HEK293 (cell line): Measurements from ENCODE around the gene DDX27.

ENCODE experiments used
- CTCF ChIA-PET: fragments of 350-600 bp; formaldehyde crosslinking; extraction: SDS; loops from one replicate; lab custom pipeline; 2021; ENCODE audit warnings: antibody characterized with exemption; lab: Yijun Ruan, JAX
- POLR2A ChIA-PET: fragments of 300-600 bp; formaldehyde crosslinking; extraction: SDS; loops from one replicate; lab custom pipeline; 2020; ENCODE audit warnings: antibody characterized with exemption, inconsistent platforms; lab: Yijun Ruan, JAX
- H3K27ac ChIP-seq: fragments of 200-500 bp; sonication (Bioruptor generic); 2 replicates; pipeline ENCODE4 v1.5.1; 2014; ENCODE audit warnings: low read depth, low read length, control low read depth, inconsistent platforms; ENCODE audit errors: extremely low read depth
- H3K36me3 ChIP-seq, 2 experiments: fragments of 200-500 bp in 1 of 2; sonication (Bioruptor generic) in 1 of 2; 1 replicate in 1 of 2; 2 replicates in 1 of 2; pipeline ENCODE4 v1.5.1; 2014 to 2017; ENCODE audit warnings: inconsistent platforms in 2 of 2, low read length in 2 of 2; ENCODE audit not compliant: control insufficient read depth in 2 of 2, insufficient read depth in 1 of 2
- H3K4me1 ChIP-seq: fragments of 200-500 bp; sonication (Bioruptor generic); 2 replicates; pipeline ENCODE4 v1.5.1; 2014; ENCODE audit warnings: mild to moderate bottlenecking, low read length, inconsistent platforms; ENCODE audit not compliant: control insufficient read depth, insufficient read depth
- H3K4me3 ChIP-seq: 2 replicates; pipeline ENCODE4 v1.5.1; 2011; ENCODE audit warnings: low read depth, mild to moderate bottlenecking, control low read depth, low read length, moderate library complexity
- H3K9me3 ChIP-seq: fragments of 200-500 bp; sonication (Bioruptor generic); 2 replicates; pipeline ENCODE4 v1.5.1; 2014; ENCODE audit warnings: low read depth, low read length, inconsistent platforms; ENCODE audit not compliant: control insufficient read depth, insufficient read depth
- GLI4 ChIP-seq: fragments of 450-650 bp; formaldehyde crosslinking; IDR thresholded peaks from 2 replicates; pipeline ENCODE4 v1.5.1; 2016; ENCODE audit warnings: missing biosample characterization, missing genetic modification characterization
- IKZF3 ChIP-seq: fragments of 450-650 bp; IDR thresholded peaks from 2 replicates; pipeline ENCODE4 v1.5.0; 2018; ENCODE audit warnings: missing biosample characterization, mild to moderate bottlenecking, missing genetic modification characterization, moderate library complexity
- OVOL3 ChIP-seq: fragments of 450-650 bp; formaldehyde crosslinking; IDR thresholded peaks from 2 replicates; pipeline ENCODE4 v1.5.1; 2016; ENCODE audit warnings: missing biosample characterization, missing genetic modification characterization
- SP2 ChIP-seq: fragments of 450-650 bp; formaldehyde crosslinking; IDR thresholded peaks from 2 replicates; pipeline ENCODE4 v1.5.1; 2016; ENCODE audit warnings: missing biosample characterization, missing genetic modification characterization
- SP7 ChIP-seq: fragments of 450-650 bp; formaldehyde crosslinking; IDR thresholded peaks from 2 replicates; pipeline ENCODE4 v1.5.1; 2016; ENCODE audit warnings: missing biosample characterization, missing genetic modification characterization
- ZBTB17 ChIP-seq: fragments of 450-650 bp; formaldehyde crosslinking; IDR thresholded peaks from 2 replicates; pipeline ENCODE4 v1.5.1; 2016; ENCODE audit warnings: missing biosample characterization, missing genetic modification characterization
- ZBTB8A ChIP-seq: fragments of 450-650 bp; formaldehyde crosslinking; IDR thresholded peaks from 2 replicates; pipeline ENCODE4 v1.5.1; 2016; ENCODE audit warnings: missing biosample characterization, missing genetic modification characterization
- ZNF133 ChIP-seq: fragments of 450-650 bp; formaldehyde crosslinking; IDR thresholded peaks from 2 replicates; pipeline ENCODE4 v1.5.1; 2016; ENCODE audit warnings: missing biosample characterization, missing genetic modification characterization
- ZNF140 ChIP-seq: fragments of 450-650 bp; formaldehyde crosslinking; IDR thresholded peaks from 2 replicates; pipeline ENCODE4 v1.5.1; 2016; ENCODE audit warnings: missing biosample characterization, missing genetic modification characterization
- ZNF214 ChIP-seq: fragments of 450-650 bp; formaldehyde crosslinking; IDR thresholded peaks from 2 replicates; pipeline ENCODE4 v1.5.1; 2017; ENCODE audit warnings: missing biosample characterization, mild to moderate bottlenecking, missing genetic modification characterization, borderline replicate concordance
- ZNF239 ChIP-seq: fragments of 450-650 bp; formaldehyde crosslinking; IDR thresholded peaks from 2 replicates; pipeline ENCODE4 v1.5.1; 2016; ENCODE audit warnings: missing biosample characterization, missing genetic modification characterization
- ZNF366 ChIP-seq: fragments of 450-650 bp; formaldehyde crosslinking; conservative IDR thresholded peaks from 2 replicates; pipeline ENCODE4 v1.5.1; 2016; ENCODE audit warnings: missing biosample characterization, missing genetic modification characterization
- ZNF423 ChIP-seq: fragments of 450-650 bp; formaldehyde crosslinking; IDR thresholded peaks from 2 replicates; pipeline ENCODE4 v1.5.1; 2016; ENCODE audit warnings: missing biosample characterization, missing genetic modification characterization
- ZNF48 ChIP-seq: fragments of 450-650 bp; formaldehyde crosslinking; IDR thresholded peaks from 2 replicates; pipeline ENCODE4 v1.5.1; 2016; ENCODE audit warnings: missing biosample characterization, missing genetic modification characterization
- ZNF544 ChIP-seq: fragments of 450-650 bp; formaldehyde crosslinking; IDR thresholded peaks from 2 replicates; pipeline ENCODE4 v1.5.0; 2017; ENCODE audit warnings: missing biosample characterization, missing genetic modification characterization
- ZNF549 ChIP-seq: fragments of 450-650 bp; IDR thresholded peaks from 2 replicates; pipeline ENCODE4 v1.5.1; 2018; ENCODE audit warnings: missing biosample characterization, missing genetic modification characterization, mild to moderate bottlenecking, inconsistent platforms, moderate library complexity
- ZNF560 ChIP-seq: fragments of 450-650 bp; formaldehyde crosslinking; IDR thresholded peaks from 2 replicates; pipeline ENCODE4 v1.5.1; 2017; ENCODE audit warnings: missing biosample characterization, missing genetic modification characterization, borderline replicate concordance
- ZNF585B ChIP-seq: fragments of 450-650 bp; formaldehyde crosslinking; IDR thresholded peaks from 2 replicates; pipeline ENCODE4 v1.5.1; 2016; ENCODE audit warnings: missing biosample characterization, missing genetic modification characterization
- ZNF610 ChIP-seq: fragments of 450-650 bp; formaldehyde crosslinking; IDR thresholded peaks from 2 replicates; pipeline ENCODE4 v1.5.1; 2016; ENCODE audit warnings: missing biosample characterization, missing genetic modification characterization, borderline replicate concordance
- ZNF654 ChIP-seq: fragments of 450-650 bp; formaldehyde crosslinking; IDR thresholded peaks from 2 replicates; pipeline ENCODE4 v1.5.1; 2016; ENCODE audit warnings: low read depth, missing biosample characterization, missing genetic modification characterization
- ZNF677 ChIP-seq: fragments of 450-650 bp; IDR thresholded peaks from 2 replicates; pipeline ENCODE4 v1.5.0; 2018; ENCODE audit warnings: missing biosample characterization, mild to moderate bottlenecking, missing genetic modification characterization, moderate library complexity
- ZNF776 ChIP-seq: fragments of 450-650 bp; formaldehyde crosslinking; IDR thresholded peaks from 2 replicates; pipeline ENCODE4 v1.5.0; 2017; ENCODE audit warnings: missing biosample characterization, missing genetic modification characterization, borderline replicate concordance
- ZNF785 ChIP-seq: fragments of 450-650 bp; formaldehyde crosslinking; IDR thresholded peaks from 2 replicates; pipeline ENCODE4 v1.5.1; 2016; ENCODE audit warnings: missing biosample characterization, missing genetic modification characterization
- ZNF791 ChIP-seq: fragments of 450-650 bp; formaldehyde crosslinking; IDR thresholded peaks from 2 replicates; pipeline ENCODE4 v1.5.1; 2016; ENCODE audit warnings: missing biosample characterization, missing genetic modification characterization
- ZSCAN30 ChIP-seq: fragments of 450-650 bp; IDR thresholded peaks from 2 replicates; pipeline ENCODE4 v1.5.1; 2018; ENCODE audit warnings: missing biosample characterization, mild to moderate bottlenecking, missing genetic modification characterization, moderate library complexity
- TF ChIP-seq, protein P1 (sequence below): fragments of 450-650 bp; formaldehyde crosslinking; IDR thresholded peaks from 2 replicates; pipeline ENCODE4; 2016; ENCODE audit warnings: missing biosample characterization, missing genetic modification characterization
- TF ChIP-seq, protein P2 (sequence below): fragments of 450-650 bp; formaldehyde crosslinking; IDR thresholded peaks from 2 replicates; pipeline ENCODE4 v1.5.1; 2016; ENCODE audit warnings: missing biosample characterization, missing genetic modification characterization
- TF ChIP-seq, protein P3 (sequence below): IDR thresholded peaks from 2 replicates; pipeline ENCODE4 v1.6.1; 2011; ENCODE audit warnings: mild to moderate bottlenecking, low read depth, low read length, borderline replicate concordance
- TF ChIP-seq, protein P4 (sequence below): fragments of 450-650 bp; IDR thresholded peaks from 2 replicates; pipeline ENCODE4 v1.5.1; 2018; ENCODE audit warnings: missing biosample characterization, mild to moderate bottlenecking, missing genetic modification characterization
- TF ChIP-seq, protein P5 (sequence below): fragments of 450-650 bp; formaldehyde crosslinking; IDR thresholded peaks from 2 replicates; pipeline ENCODE4 v1.5.1; 2017; ENCODE audit warnings: missing biosample characterization, missing genetic modification characterization

The DDX27 gene

DNA sequence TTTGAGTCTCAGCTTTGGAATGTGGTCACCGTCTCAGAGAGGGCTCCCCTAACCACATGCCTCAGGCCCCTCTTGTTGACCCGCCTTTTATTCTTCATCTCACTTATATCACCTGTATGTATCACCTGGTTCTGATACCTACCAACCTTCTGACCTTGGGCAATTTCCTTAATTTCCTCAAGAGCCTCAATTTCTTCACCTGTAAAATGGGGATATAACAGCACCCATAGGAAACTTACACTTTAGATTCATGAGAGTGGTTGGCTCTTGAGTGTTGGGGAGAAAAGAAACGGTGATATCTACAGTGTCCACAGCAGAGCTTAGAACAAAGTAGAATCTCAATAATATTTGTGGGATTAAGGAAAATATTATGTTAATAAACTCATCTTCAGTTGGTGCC is 4.0 kb upstream of the DDX27 start:
- CTCF ChIA-PET = interaction anchor here (1.7 to 4.4 kb wide), 2 partner anchors 18 to 81 kb away, joined by 7 to 101 read pairs; no protein-coding TSS in a partner anchor
- no peak overlapping the region for H3K27ac ChIP-seq
- H3K36me3 ChIP-seq = no peaks in the 10 kb centered on the region
- H3K4me3 ChIP-seq = no peak overlapping the region
- no peaks in the 10 kb centered on the region for H3K9me3 ChIP-seq
- TF ChIP-seq ZNF48 (tag by site-specific recombination) (no peak), OVOL3 (tag by site-specific recombination) (no peak), ZNF133 (tag by site-specific recombination) (no peak), ZBTB17 (no peak), ZNF366 (no peak), ZNF549 (tag by site-specific recombination) (no peak), ZNF239 (tag by site-specific recombination) (no peak), ZNF791 (no peak), ZBTB8A (no peak)
- TF ChIP-seq, protein P1, sequence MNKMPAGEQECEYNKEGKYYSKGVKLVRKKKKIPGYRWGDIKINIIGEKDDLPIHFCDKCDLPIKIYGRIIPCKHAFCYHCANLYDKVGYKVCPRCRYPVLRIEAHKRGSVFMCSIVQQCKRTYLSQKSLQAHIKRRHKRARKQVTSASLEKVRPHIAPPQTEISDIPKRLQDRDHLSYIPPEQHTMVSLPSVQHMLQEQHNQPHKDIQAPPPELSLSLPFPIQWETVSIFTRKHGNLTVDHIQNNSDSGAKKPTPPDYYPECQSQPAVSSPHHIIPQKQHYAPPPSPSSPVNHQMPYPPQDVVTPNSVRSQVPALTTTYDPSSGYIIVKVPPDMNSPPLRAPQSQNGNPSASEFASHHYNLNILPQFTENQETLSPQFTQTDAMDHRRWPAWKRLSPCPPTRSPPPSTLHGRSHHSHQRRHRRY (tag by site-specific recombination) = no peak
- TF ChIP-seq, protein P2, sequence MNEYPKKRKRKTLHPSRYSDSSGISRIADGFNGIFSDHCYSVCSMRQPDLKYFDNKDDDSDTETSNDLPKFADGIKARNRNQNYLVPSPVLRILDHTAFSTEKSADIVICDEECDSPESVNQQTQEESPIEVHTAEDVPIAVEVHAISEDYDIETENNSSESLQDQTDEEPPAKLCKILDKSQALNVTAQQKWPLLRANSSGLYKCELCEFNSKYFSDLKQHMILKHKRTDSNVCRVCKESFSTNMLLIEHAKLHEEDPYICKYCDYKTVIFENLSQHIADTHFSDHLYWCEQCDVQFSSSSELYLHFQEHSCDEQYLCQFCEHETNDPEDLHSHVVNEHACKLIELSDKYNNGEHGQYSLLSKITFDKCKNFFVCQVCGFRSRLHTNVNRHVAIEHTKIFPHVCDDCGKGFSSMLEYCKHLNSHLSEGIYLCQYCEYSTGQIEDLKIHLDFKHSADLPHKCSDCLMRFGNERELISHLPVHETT (tag by site-specific recombination) = no peak
- TF ChIP-seq, protein P3, sequence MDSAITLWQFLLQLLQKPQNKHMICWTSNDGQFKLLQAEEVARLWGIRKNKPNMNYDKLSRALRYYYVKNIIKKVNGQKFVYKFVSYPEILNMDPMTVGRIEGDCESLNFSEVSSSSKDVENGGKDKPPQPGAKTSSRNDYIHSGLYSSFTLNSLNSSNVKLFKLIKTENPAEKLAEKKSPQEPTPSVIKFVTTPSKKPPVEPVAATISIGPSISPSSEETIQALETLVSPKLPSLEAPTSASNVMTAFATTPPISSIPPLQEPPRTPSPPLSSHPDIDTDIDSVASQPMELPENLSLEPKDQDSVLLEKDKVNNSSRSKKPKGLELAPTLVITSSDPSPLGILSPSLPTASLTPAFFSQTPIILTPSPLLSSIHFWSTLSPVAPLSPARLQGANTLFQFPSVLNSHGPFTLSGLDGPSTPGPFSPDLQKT = no peak
- TF ChIP-seq, protein P4, sequence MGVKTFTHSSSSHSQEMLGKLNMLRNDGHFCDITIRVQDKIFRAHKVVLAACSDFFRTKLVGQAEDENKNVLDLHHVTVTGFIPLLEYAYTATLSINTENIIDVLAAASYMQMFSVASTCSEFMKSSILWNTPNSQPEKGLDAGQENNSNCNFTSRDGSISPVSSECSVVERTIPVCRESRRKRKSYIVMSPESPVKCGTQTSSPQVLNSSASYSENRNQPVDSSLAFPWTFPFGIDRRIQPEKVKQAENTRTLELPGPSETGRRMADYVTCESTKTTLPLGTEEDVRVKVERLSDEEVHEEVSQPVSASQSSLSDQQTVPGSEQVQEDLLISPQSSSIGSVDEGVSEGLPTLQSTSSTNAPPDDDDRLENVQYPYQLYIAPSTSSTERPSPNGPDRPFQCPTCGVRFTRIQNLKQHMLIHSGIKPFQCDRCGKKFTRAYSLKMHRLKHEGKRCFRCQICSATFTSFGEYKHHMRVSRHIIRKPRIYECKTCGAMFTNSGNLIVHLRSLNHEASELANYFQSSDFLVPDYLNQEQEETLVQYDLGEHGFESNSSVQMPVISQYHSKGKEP = no peak
- TF ChIP-seq, all 188 proteins: peak for 0
- no peaks in the 10 kb centered on the region for H3K4me1 ChIP-seq
- POLR2A ChIA-PET = no interaction called here

DNA sequence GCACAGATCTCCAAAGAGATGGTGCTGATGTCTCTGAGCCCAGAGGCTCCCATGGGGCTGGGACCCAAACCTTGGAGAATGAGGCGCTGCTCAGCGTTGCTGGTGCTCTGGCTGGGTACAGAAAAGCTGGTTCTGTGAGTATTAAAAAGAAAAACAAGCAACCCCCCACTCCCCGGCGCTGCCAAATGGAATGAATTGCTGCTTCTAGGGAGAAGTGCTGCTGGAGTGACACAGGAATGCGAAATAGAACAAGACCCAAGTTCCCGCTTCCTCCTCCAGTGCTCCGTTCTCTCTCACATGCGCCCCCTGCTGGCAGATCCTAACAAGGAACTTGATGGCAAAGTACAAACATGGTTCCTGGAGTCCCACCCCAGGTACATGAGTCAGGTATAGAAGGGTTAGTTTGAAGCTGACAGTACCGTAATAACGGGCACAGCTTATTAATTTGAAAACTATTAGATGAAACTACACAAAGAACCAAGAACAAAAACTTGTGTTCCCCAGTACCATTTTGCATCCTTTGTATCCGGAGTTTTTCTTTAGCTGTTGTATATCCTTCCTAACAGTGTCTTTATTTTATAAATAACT is 2.1 kb upstream of the DDX27 start:
- Histone ChIP-seq H3K36me3 (peaks cover 4 to 10% of the 10 kb centered on the region in 2 experiments; a peak in 2 of 3 replicates), H3K4me3 (no peak overlapping the region), H3K27ac (no peak overlapping the region), H3K9me3 (no peaks in the 10 kb centered on the region), H3K4me1 (no peaks in the 10 kb centered on the region)
- CTCF ChIA-PET = interaction anchor here (0.6 to 4.4 kb wide), 47 partner anchors 9 to 637 kb away, joined by 3 to 101 read pairs (median 5); partner anchors contain the start of genes CSE1L, STAU1 and ZNFX1
- POLR2A ChIA-PET = interaction anchor here (0.6 to 1.8 kb wide), 5 partner anchors 11 to 171 kb away, joined by 3 to 5 read pairs (median 4); partner anchors contain the start of genes CSE1L and ZNFX1
- TF ChIP-seq ZNF776 (no peak), ZNF654 (tag by site-specific recombination) (peak; percentile 70), ZNF423 (tag by site-specific recombination) (no peak), ZNF585B (tag by site-specific recombination) (no peak), SP7 (peak; percentile 44; the same call in 1 of the 2 replicates), ZNF214 (tag by site-specific recombination) (no peak), ZNF677 (tag by site-specific recombination) (no peak), ZNF366 (peak; percentile 42; the same call in 1 of the 2 replicates), ZSCAN30 (tag by site-specific recombination) (peak; percentile 23; the same call in 1 of the 2 replicates), ZBTB8A (no peak), ZNF610 (tag by site-specific recombination) (no peak), IKZF3 (peak; percentile 39; the same call in 1 of the 2 replicates), ZNF560 (no peak), GLI4 (tag by site-specific recombination) (no peak), ZNF140 (tag by site-specific recombination) (no peak), SP2 (tag by site-specific recombination) (no peak), ZNF544 (tag by site-specific recombination) (no peak), ZNF785 (tag by site-specific recombination) (no peak)
- TF ChIP-seq, protein P5, sequence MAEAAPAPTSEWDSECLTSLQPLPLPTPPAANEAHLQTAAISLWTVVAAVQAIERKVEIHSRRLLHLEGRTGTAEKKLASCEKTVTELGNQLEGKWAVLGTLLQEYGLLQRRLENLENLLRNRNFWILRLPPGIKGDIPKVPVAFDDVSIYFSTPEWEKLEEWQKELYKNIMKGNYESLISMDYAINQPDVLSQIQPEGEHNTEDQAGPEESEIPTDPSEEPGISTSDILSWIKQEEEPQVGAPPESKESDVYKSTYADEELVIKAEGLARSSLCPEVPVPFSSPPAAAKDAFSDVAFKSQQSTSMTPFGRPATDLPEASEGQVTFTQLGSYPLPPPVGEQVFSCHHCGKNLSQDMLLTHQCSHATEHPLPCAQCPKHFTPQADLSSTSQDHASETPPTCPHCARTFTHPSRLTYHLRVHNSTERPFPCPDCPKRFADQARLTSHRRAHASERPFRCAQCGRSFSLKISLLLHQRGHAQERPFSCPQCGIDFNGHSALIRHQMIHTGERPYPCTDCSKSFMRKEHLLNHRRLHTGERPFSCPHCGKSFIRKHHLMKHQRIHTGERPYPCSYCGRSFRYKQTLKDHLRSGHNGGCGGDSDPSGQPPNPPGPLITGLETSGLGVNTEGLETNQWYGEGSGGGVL (tag by site-specific recombination) = no peak
